LoVo (cell line): Measurements from ENCODE around the gene SP6.

Source experiments
- DNase-seq: peaks from one replicate; pipeline ENCODE4 v3.0.0-alpha.2; 2016; ENCODE audit warnings: low spot score

Gene SP6

DNA sequence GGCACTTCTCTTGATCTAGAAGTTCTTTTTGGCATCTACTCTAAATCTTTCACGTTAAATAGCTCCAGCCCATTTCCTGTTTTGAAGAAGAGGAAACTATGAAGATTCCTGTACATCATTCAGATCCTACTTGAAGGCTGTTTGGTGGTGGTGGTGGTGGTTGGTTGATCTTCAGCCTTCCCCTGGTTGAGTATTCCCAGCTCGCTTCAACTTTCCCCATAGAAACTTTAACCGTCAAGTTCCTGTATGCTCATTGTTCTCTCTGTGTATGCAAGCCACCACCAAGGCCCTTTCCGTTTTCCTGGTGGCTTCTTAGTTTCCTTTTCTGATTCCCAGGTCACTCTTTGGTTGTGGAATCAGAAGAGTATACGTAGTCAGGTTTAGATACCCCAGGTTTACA, 16.2 kb downstream of the SP6 start:
- no peak for DNase-seq

DNA sequence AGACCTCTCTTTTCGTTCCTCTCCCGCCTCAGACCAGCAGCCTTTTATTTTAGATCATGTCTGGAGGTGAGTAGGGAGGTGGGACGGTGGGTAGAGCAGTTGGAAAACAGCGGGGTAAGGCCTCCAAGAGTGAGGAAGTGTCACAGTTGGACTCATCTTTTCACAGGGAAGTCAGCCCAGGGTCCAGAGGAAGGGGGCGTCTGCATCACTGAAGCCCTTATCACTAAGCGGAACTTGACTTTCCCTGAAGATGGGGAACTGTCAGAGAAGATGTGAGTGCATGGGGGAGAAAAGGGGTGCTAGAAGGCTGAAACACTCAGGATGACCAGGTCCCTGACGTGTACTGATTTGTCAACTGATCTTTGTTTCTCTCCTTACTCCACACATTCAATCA, 19.0 kb downstream of the SP6 start:
- no peak for DNase-seq

GRCh38 chr17:47831003-47831933, 19.7 kb downstream of the SP6 start, which contains the start of the genes LRRC46 and MRPL10:
LRRC46 (plus strand) TSS chr17:47831670; CDS start chr17:47831990, 320 bp downstream.
MRPL10 (minus strand) TSS chr17:47831541; CDS start chr17:47831511, 30 bp downstream.
- peak; percentile 97 for DNase-seq

DNA sequence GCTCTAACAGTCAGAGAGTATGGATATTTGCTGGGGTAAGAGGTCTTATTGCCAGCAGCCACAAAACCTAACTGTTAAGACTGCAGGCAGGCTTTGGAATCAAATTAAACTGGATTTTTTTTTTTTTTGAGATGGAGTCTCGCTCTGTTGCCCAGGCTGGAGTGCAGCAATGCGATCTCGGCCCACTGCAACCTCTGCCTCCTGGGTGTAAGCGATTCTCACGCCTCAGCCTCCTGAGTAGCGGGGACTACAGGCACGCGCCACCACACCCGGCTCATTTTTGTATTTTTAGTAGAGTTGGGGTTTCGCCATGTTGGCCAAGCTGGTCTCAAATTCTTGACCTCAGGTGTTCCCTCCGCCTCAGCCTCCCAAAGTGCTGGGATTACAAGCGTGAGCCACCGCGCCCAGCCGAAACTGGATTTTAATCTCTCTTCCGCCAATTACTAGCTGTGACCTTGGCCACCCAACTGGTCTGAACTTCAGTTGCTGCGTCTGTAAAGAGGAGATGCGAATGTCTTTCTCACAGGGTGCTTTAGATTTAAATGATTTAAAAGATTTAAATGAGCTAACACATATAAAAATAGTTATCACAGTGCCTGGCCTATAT, 20.5 kb downstream of the SP6 start:
- no peak for DNase-seq

DNA sequence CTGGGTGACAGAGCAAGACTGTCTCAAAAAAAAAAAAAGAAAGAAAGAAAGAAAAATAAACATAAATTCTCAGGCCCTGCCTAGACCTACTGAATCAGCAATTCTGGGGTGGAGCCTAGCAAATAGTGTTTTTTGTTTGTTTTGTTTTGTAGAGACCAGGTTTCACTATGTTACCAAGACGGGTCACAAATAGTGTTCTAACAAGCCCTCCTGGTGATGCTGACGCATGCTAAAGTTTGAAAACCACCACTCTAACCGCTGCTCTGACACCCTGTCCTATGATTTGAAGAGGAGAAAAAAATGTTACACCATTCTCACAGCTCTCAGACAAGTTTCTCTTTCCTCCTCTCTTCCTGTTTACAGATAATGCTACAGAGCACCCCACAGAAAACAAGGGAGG, 21.1 kb downstream of the SP6 start:
- DNase-seq, result no peak

GRCh38 chr17:47823519-47823918, 27.4 kb downstream of the SP6 start:
- no peak for DNase-seq

DNA sequence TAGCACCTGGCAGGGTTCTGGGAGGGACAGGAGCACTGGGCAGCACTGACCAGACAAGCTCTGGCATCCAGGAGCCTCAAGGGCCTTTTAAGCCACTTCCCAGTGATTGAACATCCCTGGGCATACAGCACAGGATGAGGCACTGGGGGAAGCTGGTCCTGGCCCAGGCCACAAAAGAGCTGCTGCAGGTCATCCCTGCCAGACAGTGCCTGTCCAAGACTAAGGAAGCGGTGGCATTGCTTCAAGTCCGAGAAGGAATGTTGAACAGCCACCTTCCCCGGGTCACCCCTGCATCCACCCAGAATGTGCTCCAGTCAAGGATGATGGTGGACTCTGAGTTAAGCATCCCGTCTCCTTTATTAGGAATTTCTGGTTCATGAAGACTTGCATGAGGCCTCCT, 28.2 kb downstream of the SP6 start:
- no peak for DNase-seq

- peak; percentile 83 for DNase-seq
These were observed 29.3 kb downstream of the SP6 start, which contains the start of gene OSBPL7 for GRCh38 chr17:47821424-47822391. OSBPL7 (minus strand) TSS chr17:47821794; CDS start chr17:47820278, 1,516 bp downstream.

- DNase-seq, result no peak
These were observed 29.9 kb downstream of the SP6 start for GRCh38 chr17:47821031-47821423.

DNA sequence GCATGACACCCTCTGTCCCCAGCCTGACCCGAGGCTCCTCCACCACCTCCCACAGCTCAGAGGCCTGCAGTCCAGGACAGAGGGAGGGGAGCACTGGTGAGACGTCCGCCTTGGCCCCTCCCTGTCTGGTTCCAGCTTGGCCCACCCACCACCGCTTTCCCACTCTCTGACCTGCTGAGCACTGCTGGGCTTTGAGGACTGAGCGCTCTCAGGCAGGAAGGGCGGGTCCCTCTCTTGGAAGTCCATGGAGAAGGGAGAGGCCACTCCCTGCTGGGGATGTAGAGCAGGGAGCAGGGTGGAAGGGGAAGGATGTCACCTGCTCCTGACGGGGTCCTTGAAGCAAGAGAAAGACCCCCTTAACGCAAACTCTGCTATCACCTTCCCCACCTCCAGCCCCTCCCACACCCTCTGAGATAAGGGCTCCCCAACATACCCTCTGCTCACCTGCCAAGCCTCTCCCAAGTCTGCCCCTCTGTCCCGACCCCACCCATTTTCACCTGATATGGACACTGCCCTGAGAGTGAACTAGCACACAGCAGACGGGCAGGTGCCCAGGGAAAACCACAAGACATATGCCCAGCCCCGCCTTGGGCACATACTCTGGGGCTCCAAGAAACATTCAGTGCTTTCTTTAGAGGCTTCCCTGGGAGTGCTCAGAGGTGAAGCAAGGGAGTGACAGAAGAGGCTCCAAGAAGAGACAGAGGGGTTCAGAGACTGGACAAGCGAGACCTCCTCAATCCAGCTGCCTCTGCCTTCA, 30.8 kb downstream of the SP6 start:
- DNase-seq, result peak; percentile 44

DNA sequence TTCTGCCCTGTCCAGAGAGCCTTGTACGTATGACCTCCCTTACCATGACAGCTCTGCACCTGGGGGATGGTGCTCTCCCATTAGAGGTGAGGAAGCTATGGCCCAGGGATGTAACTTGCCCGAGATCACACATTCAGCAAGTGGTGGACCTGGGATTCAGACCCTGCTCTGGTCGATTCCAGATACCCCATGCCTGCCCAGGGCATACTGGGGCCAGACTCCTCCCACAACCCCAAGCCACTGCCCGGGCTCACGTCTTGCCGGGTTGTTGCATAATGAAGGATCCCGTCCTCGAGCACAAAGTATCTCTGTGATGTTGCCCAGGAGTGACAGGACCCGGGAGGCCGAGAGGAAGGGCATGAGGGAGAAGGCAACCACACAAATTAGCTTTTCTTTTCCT, 31.5 kb downstream of the SP6 start:
- no peak for DNase-seq

DNA sequence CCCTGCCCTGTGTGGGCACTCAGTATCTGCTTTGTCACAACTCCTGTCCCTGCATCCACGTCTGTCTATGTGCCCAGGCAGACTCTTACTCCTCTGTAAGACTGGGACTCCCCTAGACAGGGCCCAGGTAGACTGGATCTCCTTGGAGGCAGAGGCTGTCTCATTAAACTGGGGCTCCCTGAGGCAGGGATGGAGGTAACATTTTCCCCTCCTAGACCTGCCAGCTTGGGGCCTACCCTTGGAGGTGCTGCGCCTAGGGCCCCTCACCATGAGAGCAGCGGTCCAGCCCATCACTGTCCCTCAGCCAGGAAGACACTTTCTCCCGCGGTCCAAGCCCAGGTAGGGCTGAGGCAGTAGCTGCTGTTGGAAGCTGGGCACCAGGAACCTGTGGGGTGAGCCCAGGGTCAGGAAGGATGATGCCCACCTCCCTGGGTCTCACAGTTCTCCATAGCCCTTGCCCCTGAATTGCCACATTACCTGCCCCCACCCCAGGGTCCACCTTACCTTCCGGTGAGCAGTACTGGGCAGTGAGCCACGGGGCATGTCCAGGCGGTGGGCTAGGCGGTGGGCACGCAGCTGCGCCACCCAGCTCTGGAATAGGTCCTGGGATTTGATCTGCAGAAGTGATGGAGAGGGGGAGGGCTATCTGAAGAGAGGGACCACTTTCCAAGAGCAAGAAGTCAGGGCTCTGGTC, 32.8 kb downstream of the SP6 start:
- no peak for DNase-seq

DNA sequence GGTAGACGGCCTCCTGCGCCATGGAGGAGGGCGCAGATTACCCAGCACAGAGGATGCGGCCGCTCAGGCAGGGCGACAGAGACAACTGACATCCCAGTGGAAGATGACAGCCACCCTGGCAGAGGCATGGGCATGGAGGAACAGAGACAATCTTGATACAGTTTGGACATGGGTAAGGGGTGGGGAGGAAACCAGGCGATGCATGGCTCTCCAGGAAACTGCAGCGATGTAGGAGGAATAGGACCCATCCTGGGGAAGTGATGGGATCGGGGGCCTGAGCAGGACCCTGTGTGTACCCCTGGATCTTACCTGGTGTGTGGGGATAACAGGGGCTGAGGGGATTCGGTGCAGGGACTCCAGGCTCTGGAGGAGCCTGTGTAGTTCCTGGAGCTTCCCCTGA, 34.0 kb downstream of the SP6 start:
- DNase-seq, result no peak

GRCh38 chr17:47816111-47816735, 34.7 kb downstream of the SP6 start:
- DNase-seq, result no peak

DNA sequence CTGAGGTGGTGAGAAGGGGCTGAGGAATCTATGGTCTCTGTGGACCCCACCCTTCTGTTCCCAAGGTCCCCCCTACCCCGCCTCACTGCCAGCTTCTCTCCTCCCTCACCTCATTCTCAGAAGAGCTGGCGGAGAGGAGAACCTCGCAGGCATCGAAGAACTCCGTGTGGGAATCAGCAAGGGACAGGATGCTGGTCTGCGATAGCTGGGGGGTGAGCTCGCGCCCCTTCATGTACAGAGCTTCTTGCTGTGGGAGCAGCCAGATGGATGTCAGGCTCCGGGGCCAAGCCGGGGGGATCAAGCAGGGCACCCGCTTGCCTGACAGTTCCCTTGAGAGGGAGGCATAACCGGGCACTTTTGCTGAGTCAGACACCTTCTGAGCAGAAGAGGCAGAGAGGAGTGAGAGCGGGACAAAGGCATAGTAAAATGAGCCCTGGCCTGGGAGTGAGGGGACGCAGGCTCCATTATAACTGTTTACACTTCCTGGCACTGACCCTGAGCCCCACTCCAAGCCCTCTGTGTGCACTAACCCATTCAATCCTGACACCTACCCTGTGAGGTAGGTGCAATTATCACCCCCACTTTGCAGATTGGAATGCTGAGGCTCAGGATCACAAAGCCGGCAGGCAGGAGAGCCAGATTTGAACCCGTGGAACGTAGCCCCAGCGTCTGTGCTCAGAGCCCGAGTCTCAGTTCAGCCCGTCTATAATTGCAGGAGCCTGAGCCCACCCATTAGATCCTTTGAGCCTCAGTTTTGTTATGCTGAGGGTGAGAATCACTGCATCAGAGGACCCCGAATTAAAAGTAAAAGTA, 35.7 kb downstream of the SP6 start:
- no peak for DNase-seq

- DNase-seq, result no peak
These were observed 37.4 kb downstream of the SP6 start for GRCh38 chr17:47813512-47814031.

DNA sequence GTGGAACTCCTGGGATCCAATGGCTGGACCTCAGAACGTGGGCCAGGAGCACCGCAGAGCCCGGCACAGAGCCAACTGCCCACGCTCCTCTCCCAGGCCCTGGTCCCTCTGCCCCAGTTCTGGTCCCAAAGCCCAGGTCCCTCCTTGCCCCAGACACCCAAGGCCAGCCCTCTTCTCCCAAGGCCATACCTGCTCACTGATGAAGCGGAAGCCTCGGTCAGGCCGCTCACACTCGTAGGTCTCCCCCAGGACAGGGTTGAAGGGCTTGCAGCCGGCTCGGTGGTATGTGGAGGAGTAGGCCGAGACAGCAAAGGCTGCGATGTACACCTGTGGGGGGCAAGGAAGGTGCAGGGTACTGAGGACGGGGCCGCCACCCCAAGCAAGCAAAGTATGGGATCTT, 37.9 kb downstream of the SP6 start:
- DNase-seq, result no peak

DNA sequence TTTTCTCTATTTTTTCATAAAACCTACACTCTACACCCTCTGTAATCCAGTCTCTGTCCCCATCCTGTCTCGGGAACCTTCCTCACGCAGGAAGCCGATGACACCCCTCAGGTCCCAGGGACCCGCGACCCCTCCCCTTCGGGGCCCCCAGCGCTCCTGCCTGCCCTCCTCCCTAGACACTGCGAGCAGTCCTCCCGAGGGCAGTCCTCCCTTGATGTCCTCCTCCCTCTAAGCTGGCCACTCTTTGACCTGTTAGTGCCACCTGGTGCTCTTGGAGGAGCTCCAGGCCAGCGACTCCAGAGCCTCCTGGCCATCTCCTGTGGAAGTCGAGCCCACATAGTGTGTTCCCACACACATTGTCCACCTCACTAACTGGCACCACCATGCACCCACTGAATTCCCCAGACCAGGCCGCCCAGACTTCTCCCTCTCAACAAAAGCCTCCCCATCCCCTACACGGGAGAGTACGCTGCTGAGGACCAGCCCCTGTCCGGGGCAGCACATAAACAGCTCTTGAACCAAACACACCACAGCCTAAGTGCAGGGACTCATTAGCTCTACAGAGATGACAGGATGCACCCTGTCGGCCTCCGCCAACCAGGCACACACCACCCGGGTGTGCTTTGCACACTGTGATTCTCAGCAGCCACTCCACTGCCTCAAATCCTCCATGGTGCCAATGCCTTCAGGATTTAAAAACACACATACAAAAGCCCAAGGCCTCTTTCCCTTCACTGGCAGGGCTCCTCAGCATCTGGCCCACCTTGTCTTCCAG, 38.6 kb downstream of the SP6 start:
- DNase-seq, result no peak
